AG10803 (cell line): ENCODE measurements around the gene ZBTB16.

Experiments used
- DNase-seq: peaks from one replicate; pipeline ENCODE4 v3.0.0; 2010; ENCODE audit warnings: low read depth
- H3K4me3 ChIP-seq: 2 replicates; pipeline ENCODE4 v1.5.1; 2011; ENCODE audit warnings: mild to moderate bottlenecking, low read length, control low read depth
- CTCF ChIP-seq: conservative IDR thresholded peaks from 2 replicates; pipeline ENCODE4 v1.5.1; 2011; ENCODE audit warnings: mild to moderate bottlenecking, low read length, control low read depth, inconsistent platforms

ZBTB16 gene

GRCh38 chr11:114019046-114019445 lies 40.5 kb upstream of the ZBTB16 start:
- DNase-seq = no peak
- no peak overlapping the region for H3K4me3 ChIP-seq
- no peak for TF ChIP-seq CTCF

GRCh38 chr11:114019574-114019973 lies 39.9 kb upstream of the ZBTB16 start:
- no peak for TF ChIP-seq CTCF
- no peak for DNase-seq

GRCh38 chr11:114025329-114025907 lies 34.1 kb upstream of the ZBTB16 start:
- TF ChIP-seq CTCF = no peak
- no peak overlapping the region for H3K4me3 ChIP-seq
- no peak for DNase-seq

More at GRCh38 chr11:114019574-114019973, 39.9 kb upstream of the ZBTB16 start:
- H3K4me3 ChIP-seq = no peak overlapping the region

GRCh38 chr11:114026355-114026754 lies 33.2 kb upstream of the ZBTB16 start:
- DNase-seq = no peak
- no peak for TF ChIP-seq CTCF
- H3K4me3 ChIP-seq = no peak overlapping the region

- DNase-seq = no peak
- H3K4me3 ChIP-seq = no peak overlapping the region
- TF ChIP-seq CTCF = no peak
Measured at GRCh38 chr11:114027391-114027790, 32.1 kb upstream of the ZBTB16 start.

- no peak for TF ChIP-seq CTCF
- H3K4me3 ChIP-seq = no peak overlapping the region
- no peak for DNase-seq
Measured at GRCh38 chr11:114027926-114028325, 31.6 kb upstream of the ZBTB16 start.

GRCh38 chr11:114031246-114031966 lies 28.1 kb upstream of the ZBTB16 start:
- no peak for TF ChIP-seq CTCF
- no peak overlapping the region for H3K4me3 ChIP-seq
- no peak for DNase-seq
